ENCODE data around the gene DTNBP1. TPM values are rescaled to one million over a fixed set of nuclear protein-coding genes. Genes with fewer than 3 reads are reported as not detected.

The DTNBP1 gene
- total and polyA plus RNA-seq, 2 of the 13 experiments (the other 11 are each of a cell fraction or from before 2014, with no cell fraction given), result 6.6 to 19.1 TPM

DNA sequence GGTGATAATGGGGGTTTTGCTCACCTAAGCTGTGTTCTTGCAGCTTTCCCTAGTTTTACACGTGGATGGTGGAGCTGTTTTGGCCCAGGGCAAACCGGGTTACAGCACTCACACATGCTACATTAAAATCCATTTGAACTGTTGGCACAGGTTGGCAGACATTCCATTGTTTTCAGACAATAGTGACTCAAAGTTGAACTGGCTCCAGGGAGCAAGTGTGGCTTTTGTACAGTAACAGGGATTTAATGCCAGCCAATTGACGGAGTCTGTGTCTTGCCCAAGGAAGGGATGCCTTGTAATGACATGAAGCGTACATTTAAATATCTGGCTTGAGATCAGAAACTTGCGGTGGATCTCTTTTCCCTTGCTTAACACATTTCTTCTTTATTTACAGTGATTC is 183.1 kb downstream of the DTNBP1 start:
- Histone ChIP-seq H3K79me2 (ENCODE audit: insufficient read depth, low read length) (no peaks in the 10 kb centered on the region), H3K9me3 (ENCODE audit: low read length) (no peaks in the 10 kb centered on the region), H3K27me3 (ENCODE audit: control insufficient read depth in 1 of 2, insufficient read depth in 2 of 2, low read length in 2 of 2) (no peaks in the 10 kb centered on the region), H3K9ac (ENCODE audit: insufficient read depth, low read depth, low read length) (no peak overlapping the region), H3K4me3 (replicated peaks in 1 of 3; ENCODE audit: insufficient read depth in 1 of 3, low read depth in 2 of 3, low read length in 3 of 3) (no peak overlapping the region), H3K4me1 (ENCODE audit: insufficient read depth, low read length) (0 out of 2 replicates have a peak, but pooled peaks cover 7% of the 10 kb centered on the region), H3K27ac (ENCODE audit: extremely low read length, insufficient read depth, low read length) (no peak overlapping the region), H3K4me2 (ENCODE audit: low read depth, low read length) (no peak overlapping the region), H2AFZ (ENCODE audit: low read length) (no peak overlapping the region), H3K36me3 (replicated peaks in 1 of 2; ENCODE audit: control insufficient read depth in 1 of 2, insufficient read depth in 2 of 2, low read length in 2 of 2) (peaks cover 5 to 15% of the 10 kb centered on the region in 2 experiments), H4K20me1 (ENCODE audit: insufficient read depth, low read length) (no peaks in the 10 kb centered on the region)
- BruUV-seq (replicated peaks), result no TSS peak
- WGBS (ENCODE audit: low lambda C conversion rate), result 93% methylated on average over 5 of the region's 5 CpGs
- TF ChIP-seq ZNF644 (CRISPR knock-in tag; IDR thresholded peaks at IDR 0.05; ENCODE audit: low read depth) (no peak), HNF4A (CRISPR knock-in tag; IDR thresholded peaks at IDR 0.05) (no peak), ZNF639 (CRISPR knock-in tag; conservative IDR thresholded peaks at IDR 0.05) (no peak), ZMAT3 (CRISPR knock-in tag; conservative IDR thresholded peaks at IDR 0.05) (no peak), GTF3A (CRISPR knock-in tag; conservative IDR thresholded peaks at IDR 0.05) (no peak), CENPT (CRISPR knock-in tag; IDR thresholded peaks at IDR 0.05; ENCODE audit: low read depth) (no peak), ZBTB44 (CRISPR knock-in tag; IDR thresholded peaks at IDR 0.05) (no peak), HHEX (CRISPR knock-in tag; IDR thresholded peaks at IDR 0.05) (no peak)
- no peak for DNase-seq (ENCODE audit: low spot score)
- ChIA-PET CTCF (ENCODE audit: low intra/inter-chr PET ratio, low total read pairs) (no interaction called here), POLR2A (no interaction called here)
- ATAC-seq, result no peak
- intact Hi-C loops (cut with micrococcal nuclease; ENCODE audit: unreplicated experiment), result no loop called here
- in situ Hi-C loops (cut with HindIII; ENCODE audit: extremely low pct_ligation_motif_present, low pct_unique_long_range_greater_than_20kb), result loop anchor here (25.0 kb wide), 1 partner anchor 1267 kb away; no protein-coding TSS in a partner anchor
- no peak for FAIRE-seq

All from HepG2 (cell line).